HepG2 (cell line): Measurements from ENCODE around the gene FNDC3B. TPM values are rescaled to one million over a fixed set of nuclear protein-coding genes. Genes with fewer than 3 reads are reported as not detected.

Experiments
- ATAC-seq: fragments of 200-7000 bp; cut with Tn5 transposase; 3 replicates; pipeline ENCODE4 v1.9.1; 2020; ENCODE audit warnings: mild to moderate bottlenecking, moderate library complexity
- BruUV-seq: library from RNA; stranded (reverse); fragments of 400-500 nt; replicated peaks from 2 replicates; lab custom pipeline; 2021; lab: Mats Ljungman, UMichigan
- CTCF ChIA-PET: fragments of 300-600 bp; formaldehyde crosslinking; extraction: SDS; loops from one replicate; lab custom pipeline; 2021; ENCODE audit warnings: low total read pairs, inconsistent platforms, low intra/inter-chr PET ratio; lab: Yijun Ruan, JAX
- POLR2A ChIA-PET: fragments of 350-600 bp; sonication (Branson Sonifier 250); formaldehyde crosslinking; loops from one replicate; lab custom pipeline; 2020; ENCODE audit warnings: antibody characterized with exemption, inconsistent platforms; lab: Yijun Ruan, JAX
- DNase-seq: peaks from one replicate; pipeline ENCODE4 v3.0.0-alpha.2; 2015; ENCODE audit warnings: low spot score
- FAIRE-seq: peaks from 3 replicates; lab custom pipeline; 2011; peaks lifted over from hg19 to GRCh38; lab: Jason Lieb, UNC
- H2AFZ ChIP-seq: one replicate; pipeline ENCODE4 v1.6.1; 2011; ENCODE audit warnings: low read length, inconsistent platforms
- H3K27ac ChIP-seq: fragments of 300-600 bp; 3 replicates; pipeline ENCODE4 v1.8.0; 2011; ENCODE audit warnings: mixed run types, mild to moderate bottlenecking, mixed read lengths, low read length, inconsistent platforms; ENCODE audit not compliant: insufficient read depth; ENCODE audit errors: extremely low read length
- H3K27me3 ChIP-seq, 2 experiments: fragments of 200-600 bp in 1 of 2; 2 replicates in 1 of 2; 3 replicates in 1 of 2; pipeline versions ENCODE4 v1.6.0 to v1.8.0; 2011; ENCODE audit warnings: low read length in 2 of 2, mild to moderate bottlenecking in 2 of 2, moderate library complexity in 2 of 2, inconsistent platforms in 1 of 2; ENCODE audit not compliant: insufficient read depth in 2 of 2, control insufficient read depth in 1 of 2
- H3K36me3 ChIP-seq, 2 experiments: fragments of 200-600 bp in 1 of 2; replicated peaks in 1 of 2; 2 replicates in 1 of 2; 3 replicates in 1 of 2; pipeline versions ENCODE4 v1.5.1 to v1.8.0; 2011; ENCODE audit warnings: low read length in 2 of 2, inconsistent platforms in 1 of 2; ENCODE audit not compliant: insufficient read depth in 2 of 2, control insufficient read depth in 1 of 2
- H3K4me1 ChIP-seq: 2 replicates; pipeline ENCODE4 v1.5.1; 2012; ENCODE audit warnings: low read length, inconsistent platforms; ENCODE audit not compliant: insufficient read depth
- H3K4me2 ChIP-seq: 2 replicates; pipeline ENCODE4 v1.6.0; 2011; ENCODE audit warnings: low read depth, low read length, inconsistent platforms
- H3K4me3 ChIP-seq, 3 experiments: fragments of 200-600 bp in 1 of 3; sonication (generic), shearing (Covaris generic) in 1 of 3; replicated peaks in 1 of 3; 2 replicates each; pipeline ENCODE4 v1.5.1; 2011 to 2016; ENCODE audit warnings: low read length in 3 of 3, inconsistent platforms in 2 of 3, low read depth in 2 of 3, mild to moderate bottlenecking in 2 of 3, control low read depth in 1 of 3, mixed read lengths in 1 of 3; ENCODE audit not compliant: insufficient read depth in 1 of 3
- H3K79me2 ChIP-seq: one replicate; pipeline ENCODE4 v1.6.1; 2011; ENCODE audit warnings: low read length, inconsistent platforms; ENCODE audit not compliant: insufficient read depth
- H3K9ac ChIP-seq: 2 replicates; pipeline ENCODE4 v1.6.0; 2011; ENCODE audit warnings: mild to moderate bottlenecking, low read depth, low read length, inconsistent platforms; ENCODE audit not compliant: insufficient read depth
- H3K9me3 ChIP-seq: 2 replicates; pipeline ENCODE4 v1.5.1; 2012; ENCODE audit warnings: mild to moderate bottlenecking, low read length
- H4K20me1 ChIP-seq: 2 replicates; pipeline ENCODE4 v1.6.0; 2011; ENCODE audit warnings: inconsistent platforms, mild to moderate bottlenecking, low read length, moderate library complexity; ENCODE audit not compliant: insufficient read depth
- AGO2 ChIP-seq: fragments of 200-400 bp; formaldehyde crosslinking; optimal IDR thresholded peaks from 2 replicates; pipeline ENCODE3; 2017; ENCODE audit warnings: mild to moderate bottlenecking, low read depth, low read length, moderate library complexity
- CC2D1A ChIP-seq: sonication (generic); formaldehyde crosslinking; IDR thresholded peaks from 2 replicates; pipeline ENCODE4 v1.8.1; 2023; ENCODE audit warnings: mild to moderate bottlenecking, missing genetic modification reagents
- HNF1A ChIP-seq, 2 experiments: sonication (generic) in 1 of 2; formaldehyde crosslinking in 1 of 2; IDR thresholded peaks; 2 replicates each; pipeline versions ENCODE4 v1.4.0 to v1.6.1; 2016 to 2020; ENCODE audit warnings: borderline replicate concordance in 1 of 2, low read depth in 1 of 2, mild to moderate bottlenecking in 1 of 2, missing genetic modification reagents in 1 of 2
- NFYC ChIP-seq: IDR thresholded peaks from 2 replicates; pipeline ENCODE4 v1.6.1; 2016; ENCODE audit warnings: missing genetic modification reagents, missing compliant biosample characterization
- SRSF4 ChIP-seq: fragments of 200-400 bp; formaldehyde crosslinking; IDR thresholded peaks from one replicate; pipeline ENCODE4 v1.6.1; 2018; ENCODE audit warnings: mild to moderate bottlenecking, low read depth, low read length, moderate library complexity; ENCODE audit not compliant: poor library complexity, severe bottlenecking
- SSRP1 ChIP-seq: IDR thresholded peaks from 2 replicates; pipeline ENCODE4 v1.6.1; 2016; ENCODE audit warnings: control low read depth
- ZBTB33 ChIP-seq: sonication (generic); formaldehyde crosslinking; IDR thresholded peaks from 2 replicates; pipeline ENCODE4 v1.4.0; 2020; ENCODE audit warnings: missing genetic modification reagents
- ZBTB44 ChIP-seq: sonication (generic); formaldehyde crosslinking; IDR thresholded peaks from 2 replicates; pipeline ENCODE4 v1.4.0; 2020; ENCODE audit warnings: missing genetic modification reagents
- ZNF672 ChIP-seq: sonication (generic); formaldehyde crosslinking; IDR thresholded peaks from 2 replicates; pipeline ENCODE4 v1.8.1; 2022; ENCODE audit warnings: missing genetic modification reagents
- WGBS: methylation state at CpG from one replicate; pipeline ENCODE4 v1.1.6; 2017; ENCODE audit warnings: low lambda C conversion rate; 5-methylcytosine and 5-hydroxymethylcytosine counted together
- in situ Hi-C: cut with HindIII; loops from 2 replicates; pipeline ENCODE4 v1.10.0; 2017; ENCODE audit warnings: low pct_unique_long_range_greater_than_20kb; ENCODE audit not compliant: extremely low pct_ligation_motif_present
- intact Hi-C: fragments of 100-400 bp; cut with micrococcal nuclease; formaldehyde crosslinking; loops from one replicate; pipeline ENCODE4 v1.10.0; 2022; ENCODE audit not compliant: unreplicated experiment
- polyA plus RNA-seq, 8 experiments: library from polyadenylated mRNA; depleted of rRNA in 3 of 8; stranded (reverse) in 7 of 8; unstranded in 1 of 8; fragments of >200 nt; fragmentation: Illumina TruSeq in 4 of 8; extraction: Trizol in 4 of 8; gene quantifications; 2 replicates each; pipeline versions ENCODE4 v1.2.1 to v1.2.3, GENCODE V29; 2011 to 2016; ENCODE audit warnings: low read depth in 4 of 8, missing spikeins in 1 of 8, mixed read lengths in 1 of 8; ENCODE audit not compliant: insufficient read depth in 1 of 8
- total RNA-seq, 5 experiments: library from RNA; depleted of rRNA; stranded (reverse); fragments of >200 nt; fragmentation: Illumina TruSeq; extraction: Trizol; gene quantifications; 2 replicates each; pipeline ENCODE4 v1.2.3, GENCODE V29; 2016; ENCODE audit warnings: low read depth in 1 of 5
- TF ChIP-seq, protein P1 (sequence below): sonication (generic); formaldehyde crosslinking; IDR thresholded peaks from 2 replicates; pipeline ENCODE4 v1.4.0; 2020; ENCODE audit warnings: mild to moderate bottlenecking, missing genetic modification reagents

Gene FNDC3B
- total and polyA plus RNA-seq, 2 of the 13 experiments (the other 11 are each of a cell fraction or from before 2014, with no cell fraction given): 74.8 to 103 TPM

DNA sequence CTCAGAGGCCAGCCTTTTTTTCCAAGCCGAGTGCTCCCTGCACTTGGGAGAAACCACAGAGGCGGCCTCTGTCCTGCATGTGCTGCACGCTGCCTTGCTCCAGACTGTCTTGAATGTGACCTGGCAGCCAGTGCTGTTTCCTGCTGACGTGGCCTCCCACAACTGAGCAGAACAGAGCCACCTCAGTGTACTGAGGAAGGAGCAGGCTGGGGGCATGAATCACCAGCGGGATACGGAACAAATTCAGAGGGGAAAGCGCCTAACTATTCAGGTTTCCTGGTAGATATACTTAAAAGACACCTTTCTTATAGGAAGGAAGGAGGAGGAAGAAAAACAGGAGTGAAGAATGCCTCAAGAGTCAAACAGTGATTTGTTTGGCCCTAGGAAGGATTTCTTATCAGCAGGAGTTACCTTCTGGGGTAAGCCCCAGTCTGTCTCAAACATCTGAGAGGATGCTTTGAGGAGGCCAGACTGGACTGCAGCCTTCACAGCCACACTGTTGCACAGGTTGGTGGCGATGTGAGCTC, 114.0 kb downstream of the FNDC3B start:
- FAIRE-seq (no peak), DNase-seq (no peak), ATAC-seq (peak; percentile 49)
- 95% methylated on average over 8 of the region's 8 CpGs for WGBS
- ChIA-PET POLR2A (no interaction called here), CTCF (no interaction called here)
- peak overlapping the region; percentile 25 for H3K27ac ChIP-seq
- peaks cover 99% of the 10 kb centered on the region for H3K4me1 ChIP-seq
- peaks cover 100% of the 10 kb centered on the region for H3K79me2 ChIP-seq
- H3K9ac ChIP-seq: no peak overlapping the region
- peaks cover 9 to 42% of the 10 kb centered on the region in 2 experiments for H3K36me3 ChIP-seq
- H3K4me2 ChIP-seq: no peak overlapping the region
- H2AFZ ChIP-seq: no peak overlapping the region
- no peak overlapping the region for H3K4me3 ChIP-seq
- H3K9me3 ChIP-seq: no peaks in the 10 kb centered on the region
- in situ Hi-C loops: no loop called here
- no TSS peak for BruUV-seq
- intact Hi-C loops: no loop called here
- no peaks in the 10 kb centered on the region for H3K27me3 ChIP-seq
- peaks cover 99% of the 10 kb centered on the region for H4K20me1 ChIP-seq
- 0 out of 2 replicates have a peak, but pooled peaks have one; percentile 50 for TF ChIP-seq SSRP1
- TF ChIP-seq, protein P1, sequence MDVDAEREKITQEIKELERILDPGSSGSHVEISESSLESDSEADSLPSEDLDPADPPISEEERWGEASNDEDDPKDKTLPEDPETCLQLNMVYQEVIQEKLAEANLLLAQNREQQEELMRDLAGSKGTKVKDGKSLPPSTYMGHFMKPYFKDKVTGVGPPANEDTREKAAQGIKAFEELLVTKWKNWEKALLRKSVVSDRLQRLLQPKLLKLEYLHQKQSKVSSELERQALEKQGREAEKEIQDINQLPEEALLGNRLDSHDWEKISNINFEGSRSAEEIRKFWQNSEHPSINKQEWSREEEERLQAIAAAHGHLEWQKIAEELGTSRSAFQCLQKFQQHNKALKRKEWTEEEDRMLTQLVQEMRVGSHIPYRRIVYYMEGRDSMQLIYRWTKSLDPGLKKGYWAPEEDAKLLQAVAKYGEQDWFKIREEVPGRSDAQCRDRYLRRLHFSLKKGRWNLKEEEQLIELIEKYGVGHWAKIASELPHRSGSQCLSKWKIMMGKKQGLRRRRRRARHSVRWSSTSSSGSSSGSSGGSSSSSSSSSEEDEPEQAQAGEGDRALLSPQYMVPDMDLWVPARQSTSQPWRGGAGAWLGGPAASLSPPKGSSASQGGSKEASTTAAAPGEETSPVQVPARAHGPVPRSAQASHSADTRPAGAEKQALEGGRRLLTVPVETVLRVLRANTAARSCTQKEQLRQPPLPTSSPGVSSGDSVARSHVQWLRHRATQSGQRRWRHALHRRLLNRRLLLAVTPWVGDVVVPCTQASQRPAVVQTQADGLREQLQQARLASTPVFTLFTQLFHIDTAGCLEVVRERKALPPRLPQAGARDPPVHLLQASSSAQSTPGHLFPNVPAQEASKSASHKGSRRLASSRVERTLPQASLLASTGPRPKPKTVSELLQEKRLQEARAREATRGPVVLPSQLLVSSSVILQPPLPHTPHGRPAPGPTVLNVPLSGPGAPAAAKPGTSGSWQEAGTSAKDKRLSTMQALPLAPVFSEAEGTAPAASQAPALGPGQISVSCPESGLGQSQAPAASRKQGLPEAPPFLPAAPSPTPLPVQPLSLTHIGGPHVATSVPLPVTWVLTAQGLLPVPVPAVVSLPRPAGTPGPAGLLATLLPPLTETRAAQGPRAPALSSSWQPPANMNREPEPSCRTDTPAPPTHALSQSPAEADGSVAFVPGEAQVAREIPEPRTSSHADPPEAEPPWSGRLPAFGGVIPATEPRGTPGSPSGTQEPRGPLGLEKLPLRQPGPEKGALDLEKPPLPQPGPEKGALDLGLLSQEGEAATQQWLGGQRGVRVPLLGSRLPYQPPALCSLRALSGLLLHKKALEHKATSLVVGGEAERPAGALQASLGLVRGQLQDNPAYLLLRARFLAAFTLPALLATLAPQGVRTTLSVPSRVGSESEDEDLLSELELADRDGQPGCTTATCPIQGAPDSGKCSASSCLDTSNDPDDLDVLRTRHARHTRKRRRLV (CRISPR knock-in tag): no peak
- TF ChIP-seq ZNF672 (CRISPR knock-in tag): no peak
- TF ChIP-seq ZBTB33 (CRISPR knock-in tag): peak; percentile 87
- TF ChIP-seq AGO2: peak; percentile 83
- no peak for TF ChIP-seq ZBTB44 (CRISPR knock-in tag)
- TF ChIP-seq CC2D1A: no peak
- no peak for TF ChIP-seq HNF1A (IDR thresholded peaks at IDR 0.05; ENCODE audit: low read depth)
- TF ChIP-seq HNF1A (CRISPR knock-in tag; IDR thresholded peaks at IDR 0.05; ENCODE audit: borderline replicate concordance): no peak
- TF ChIP-seq NFYC (CRISPR knock-in tag): no peak
- no peak for TF ChIP-seq SRSF4
